Panc1 (cell line): ENCODE data around the gene GFER. TPM values are rescaled to one million over a fixed set of nuclear protein-coding genes. Genes with fewer than 3 reads are reported as not detected.
A peak's percentile ranks its signal among the peaks of the same experiment; 100 is the strongest.

Experiments used
- ATAC-seq: fragments of 200-7000 bp; cut with Tn5 transposase; 2 replicates; pipeline ENCODE4 v1.9.1; 2020; ENCODE audit warnings: mild to moderate bottlenecking, moderate library complexity
- BruUV-seq: library from RNA; stranded (reverse); fragments of 400-500 nt; replicated peaks from 2 replicates; lab custom pipeline; 2021; lab: Mats Ljungman, UMichigan
- CTCF ChIA-PET: fragments of 300-600 bp; sonication (Branson Sonifier 250); formaldehyde crosslinking; loops from one replicate; lab custom pipeline; 2022; ENCODE audit warnings: antibody characterized with exemption; lab: Charles Lee
- POLR2A ChIA-PET: fragments of 300-600 bp; sonication (Branson Sonifier 250); formaldehyde crosslinking; loops from one replicate; lab custom pipeline; 2022; ENCODE audit warnings: antibody characterized with exemption; lab: Charles Lee
- DNase-seq: peaks from one replicate; pipeline ENCODE4 v3.0.0-alpha.2; 2010; ENCODE audit warnings: low read depth, low spot score
- H3K27ac ChIP-seq: 2 replicates; pipeline ENCODE4 v1.5.1; 2011; ENCODE audit warnings: mild to moderate bottlenecking, low read length, inconsistent platforms
- H3K27me3 ChIP-seq: fragments of 200-500 bp; sonication (Bioruptor generic); 2 replicates; pipeline ENCODE4 v1.6.0; 2014; ENCODE audit warnings: low read length, inconsistent platforms; ENCODE audit not compliant: control insufficient read depth, insufficient read depth
- H3K36me3 ChIP-seq: fragments of 200-500 bp; sonication (Bioruptor generic); 2 replicates; pipeline ENCODE4 v1.5.1; 2014; ENCODE audit warnings: inconsistent platforms, mild to moderate bottlenecking, low read length, moderate library complexity; ENCODE audit not compliant: control insufficient read depth, insufficient read depth
- H3K4me1 ChIP-seq: 2 replicates; pipeline ENCODE4 v1.5.1; 2011; ENCODE audit warnings: inconsistent platforms, mild to moderate bottlenecking, low read length, moderate library complexity; ENCODE audit not compliant: control insufficient read depth, insufficient read depth
- H3K4me3 ChIP-seq, 2 experiments: 2 replicates each; pipeline ENCODE4 v1.5.1; 2011 to 2012; ENCODE audit warnings: low read depth in 2 of 2, low read length in 2 of 2, mild to moderate bottlenecking in 2 of 2, inconsistent platforms in 1 of 2, moderate library complexity in 1 of 2
- H3K9me3 ChIP-seq: fragments of 200-500 bp; sonication (Bioruptor generic); 2 replicates; pipeline ENCODE4 v1.5.1; 2014; ENCODE audit warnings: low read depth, mild to moderate bottlenecking, inconsistent platforms, low read length, moderate library complexity; ENCODE audit not compliant: control insufficient read depth, insufficient read depth
- CTCF ChIP-seq: fragments of 450-650 bp; IDR thresholded peaks from 2 replicates; pipeline ENCODE4 v1.5.1; 2017; ENCODE audit warnings: mild to moderate bottlenecking
- POLR2AphosphoS5 ChIP-seq: IDR thresholded peaks from 2 replicates; pipeline ENCODE4 v1.6.1; 2012; ENCODE audit warnings: mild to moderate bottlenecking, low read depth, low read length, moderate library complexity
- SIN3A ChIP-seq: IDR thresholded peaks from 2 replicates; pipeline ENCODE4 v1.6.1; 2012; ENCODE audit warnings: low read depth, mild to moderate bottlenecking, low read length, moderate library complexity, borderline replicate concordance; ENCODE audit not compliant: insufficient read depth
- TCF7L2 ChIP-seq: IDR thresholded peaks from 2 replicates; pipeline ENCODE4 v1.6.1; 2011; ENCODE audit warnings: mild to moderate bottlenecking, low read depth, low read length, inconsistent platforms
- in situ Hi-C: cut with HindIII; loops from 2 replicates; pipeline ENCODE4 v1.10.0; 2016; ENCODE audit warnings: low sequenced_read_pairs, low pct_unique_long_range_greater_than_20kb
- intact Hi-C: fragments of 100-400 bp; cut with micrococcal nuclease; formaldehyde crosslinking; loops from one replicate; pipeline ENCODE4 v1.10.0; 2022; ENCODE audit not compliant: unreplicated experiment
- total RNA-seq: library from RNA; stranded (reverse); gene quantifications from one replicate; pipeline ENCODE4 v1.2.1, GENCODE V29; 2021; ENCODE audit not compliant: unreplicated experiment
- TF ChIP-seq, protein P1 (sequence below), 2 experiments: IDR thresholded peaks; 2 replicates each; pipeline ENCODE4 v1.6.1; 2011 to 2012; ENCODE audit warnings: low read depth in 2 of 2, control low read depth in 1 of 2, low read length in 1 of 2, mild to moderate bottlenecking in 1 of 2, moderate library complexity in 1 of 2; ENCODE audit not compliant: insufficient read depth in 1 of 2

Gene GFER
- total RNA-seq, 1 experiment from 2014 or later: 49.2 TPM

- no peaks in the 10 kb centered on the region for H3K27me3 ChIP-seq
- H3K36me3 ChIP-seq: peaks cover 9% of the 10 kb centered on the region; the same call in 1 of the 2 replicates
- ChIA-PET POLR2A (interaction anchor here (0.6 kb wide), 1 partner anchor 166 kb away, joined by 3 read pairs; no protein-coding TSS in a partner anchor), CTCF (no interaction called here)
- H3K4me1 ChIP-seq: peaks cover 48% of the 10 kb centered on the region
- in situ Hi-C loops: no loop called here
- TF ChIP-seq CTCF: no peak
- TF ChIP-seq SIN3A: no peak
- TF ChIP-seq, protein P1, sequence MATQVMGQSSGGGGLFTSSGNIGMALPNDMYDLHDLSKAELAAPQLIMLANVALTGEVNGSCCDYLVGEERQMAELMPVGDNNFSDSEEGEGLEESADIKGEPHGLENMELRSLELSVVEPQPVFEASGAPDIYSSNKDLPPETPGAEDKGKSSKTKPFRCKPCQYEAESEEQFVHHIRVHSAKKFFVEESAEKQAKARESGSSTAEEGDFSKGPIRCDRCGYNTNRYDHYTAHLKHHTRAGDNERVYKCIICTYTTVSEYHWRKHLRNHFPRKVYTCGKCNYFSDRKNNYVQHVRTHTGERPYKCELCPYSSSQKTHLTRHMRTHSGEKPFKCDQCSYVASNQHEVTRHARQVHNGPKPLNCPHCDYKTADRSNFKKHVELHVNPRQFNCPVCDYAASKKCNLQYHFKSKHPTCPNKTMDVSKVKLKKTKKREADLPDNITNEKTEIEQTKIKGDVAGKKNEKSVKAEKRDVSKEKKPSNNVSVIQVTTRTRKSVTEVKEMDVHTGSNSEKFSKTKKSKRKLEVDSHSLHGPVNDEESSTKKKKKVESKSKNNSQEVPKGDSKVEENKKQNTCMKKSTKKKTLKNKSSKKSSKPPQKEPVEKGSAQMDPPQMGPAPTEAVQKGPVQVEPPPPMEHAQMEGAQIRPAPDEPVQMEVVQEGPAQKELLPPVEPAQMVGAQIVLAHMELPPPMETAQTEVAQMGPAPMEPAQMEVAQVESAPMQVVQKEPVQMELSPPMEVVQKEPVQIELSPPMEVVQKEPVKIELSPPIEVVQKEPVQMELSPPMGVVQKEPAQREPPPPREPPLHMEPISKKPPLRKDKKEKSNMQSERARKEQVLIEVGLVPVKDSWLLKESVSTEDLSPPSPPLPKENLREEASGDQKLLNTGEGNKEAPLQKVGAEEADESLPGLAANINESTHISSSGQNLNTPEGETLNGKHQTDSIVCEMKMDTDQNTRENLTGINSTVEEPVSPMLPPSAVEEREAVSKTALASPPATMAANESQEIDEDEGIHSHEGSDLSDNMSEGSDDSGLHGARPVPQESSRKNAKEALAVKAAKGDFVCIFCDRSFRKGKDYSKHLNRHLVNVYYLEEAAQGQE (IDR thresholded peaks at IDR 0.05; ENCODE audit: insufficient read depth in 1 of 2, low read depth in 2 of 2, low read length in 1 of 2): no peak
- no peak for TF ChIP-seq TCF7L2
- TF ChIP-seq POLR2AphosphoS5: no peak
- H3K9me3 ChIP-seq: no peaks in the 10 kb centered on the region
- H3K27ac ChIP-seq: peak overlapping the region; percentile 92
- intact Hi-C loops: no loop called here
- BruUV-seq: no TSS peak
- DNase-seq (no peak), ATAC-seq (no peak)
- peak overlapping the region; percentile 73 to 76 for H3K4me3 ChIP-seq
These were observed 1.6 kb downstream of the GFER start for GRCh38 chr16:1985466-1986150.

DNA sequence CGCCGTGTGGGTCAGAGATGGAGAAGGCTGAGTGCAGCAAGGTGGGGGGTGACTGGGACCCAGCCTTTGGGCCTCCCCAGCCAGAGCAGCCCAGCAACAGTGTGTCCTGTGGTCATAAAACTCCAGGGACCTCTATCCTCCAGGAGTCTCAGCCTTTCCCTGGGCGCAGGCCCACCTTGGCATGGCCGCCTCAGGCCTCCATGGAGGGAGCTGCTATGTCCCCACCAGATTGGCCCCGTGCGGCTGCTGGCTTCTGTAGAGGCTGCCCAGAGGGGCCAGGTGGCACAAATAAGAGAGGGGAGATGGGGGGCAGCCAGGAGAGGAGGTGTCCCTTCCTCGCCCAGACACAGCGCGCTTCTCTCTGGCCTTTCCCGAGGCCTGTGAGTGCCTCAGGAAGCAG, 3.2 kb downstream of the GFER start:
- in situ Hi-C loops: no loop called here
- POLR2A ChIA-PET: interaction anchor here (0.8 kb wide), 1 partner anchor 9 kb away, joined by 3 read pairs; no protein-coding TSS in a partner anchor
- Histone ChIP-seq H3K27me3 (no peaks in the 10 kb centered on the region), H3K4me3 (no peak overlapping the region), H3K36me3 (peaks cover 9% of the 10 kb centered on the region; the same call in 1 of the 2 replicates), H3K27ac (no peak overlapping the region), H3K4me1 (peaks cover 37% of the 10 kb centered on the region), H3K9me3 (no peaks in the 10 kb centered on the region)
- no peak for TF ChIP-seq SIN3A
- TF ChIP-seq CTCF: no peak
- TF ChIP-seq, protein P1 (IDR thresholded peaks at IDR 0.05; ENCODE audit: insufficient read depth in 1 of 2, low read depth in 2 of 2, low read length in 1 of 2): no peak
- TF ChIP-seq TCF7L2: no peak
- TF ChIP-seq POLR2AphosphoS5: no peak
- CTCF ChIA-PET: interaction anchor here (0.6 kb wide), 1 partner anchor 69 kb away, joined by 4 read pairs; no protein-coding TSS in a partner anchor
- intact Hi-C loops: no loop called here
- ATAC-seq: no peak
- BruUV-seq: no TSS peak
- no peak for DNase-seq
